ENCODE results near the gene UMAD1. TPM values are rescaled to one million over a fixed set of nuclear protein-coding genes. Genes with fewer than 3 reads are reported as not detected.

Gene UMAD1
- total RNA-seq = 6.1 and 6.6 TPM in 2 replicates
- 3.6 and 5.6 TPM in 2 replicates for polyA plus RNA-seq
- polyA plus RNA-seq (2011; cell fraction: cytosol; rRNA removed) = 5.0 and 5.8 TPM in 2 replicates
- 4.4 and 7.7 TPM in 2 replicates for polyA plus RNA-seq (2011; cell fraction: nucleus; rRNA removed)
- polyA plus RNA-seq (2012) = 2.4 and 4.9 TPM in 2 replicates
- polyA minus RNA-seq = 7.7 and 9.7 TPM in 2 replicates
- polyA minus RNA-seq (2011; cell fraction: cytosol; rRNA and poly(A)+ RNA removed) = 8.9 TPM
- 10.3 and 11.1 TPM in 2 replicates for polyA minus RNA-seq (2011; cell fraction: nucleus; rRNA and poly(A)+ RNA removed)
- Bru-seq, nascent RNA = percentile 56 among the genes with signal in this experiment
- BruChase-seq, experiment 1, labeled RNA remaining after a 6-hour chase = percentile 86 among the genes with signal in this experiment
- BruChase-seq, experiment 2, labeled RNA remaining after a 2-hour chase = percentile 79 among the genes with signal in this experiment
- long read RNA-seq, partial matches to known transcripts = 0 of 21 reads
- long read RNA-seq, other reads (novel, unspliced or antisense) = 21 of 21 reads

- Histone ChIP-seq H3K4me1 (ENCODE audit: control insufficient read depth, extremely low read depth, insufficient read depth, low read length) (peaks cover 8% of the 10 kb centered on the region), H3K27me3 (ENCODE audit: control insufficient read depth in 2 of 2, insufficient read depth in 2 of 2, low read length in 2 of 2) (no peaks in the 10 kb centered on the region), H3K27ac (ENCODE audit: insufficient read depth, low read depth, low read length) (peak within 1 kb of the TSS; percentile 21), H3K4me2 (ENCODE audit: insufficient read depth, low read length) (peak within 1 kb of the TSS; percentile 91), H3K9ac (replicated peaks; ENCODE audit: extremely low read depth, insufficient read depth, low read length) (peak within 1 kb of the TSS; percentile 80), H2AFZ (ENCODE audit: low read depth, low read length) (peak within 1 kb of the TSS; percentile 94), H3K36me3 (ENCODE audit: control insufficient read depth in 2 of 2, extremely low read depth in 1 of 2, insufficient read depth in 2 of 2, low read length in 2 of 2) (no peaks in the 10 kb centered on the region), H3K79me2 (ENCODE audit: control insufficient read depth, insufficient read depth, low read length) (no peaks in the 10 kb centered on the region), H3K9me3 (replicated peaks; ENCODE audit: control insufficient read depth, insufficient read depth, low read length) (no peaks in the 10 kb centered on the region), H3K4me3 (replicated peaks in 1 of 3; ENCODE audit: insufficient read depth in 1 of 3, low read depth in 1 of 3, low read length in 3 of 3) (peak within 1 kb of the TSS; percentile 66 to 93 (median 79)), H4K20me1 (replicated peaks; ENCODE audit: control insufficient read depth, extremely low read depth, insufficient read depth, low read length) (no peaks in the 10 kb centered on the region), H3K9me1 (replicated peaks; ENCODE audit: control insufficient read depth, extremely low read depth, insufficient read depth, low read length) (no peaks in the 10 kb centered on the region)
- BruUV-seq (replicated peaks) = TSS peak; percentile 65
- intact Hi-C loops (cut with micrococcal nuclease) (loop anchor here (1.0 kb wide), 3 partner anchors 73 to 621 kb away; partner anchors contain the start of gene GLCCI1), dilution Hi-C loops (cut with MboI; ENCODE audit: extremely low pct_ligation_motif_present, low sequenced_read_pairs) (no loop called here)
- ChIA-PET POLR2A (interaction anchor here (0.6 kb wide), 1 partner anchor 377 kb away, joined by 4 read pairs; no protein-coding TSS in a partner anchor), CTCF (interaction anchor here (0.9 to 4.6 kb wide), 6 partner anchors 41 to 656 kb away, joined by 3 to 21 read pairs (median 6); no protein-coding TSS in a partner anchor)
- DNase-seq (ENCODE audit: low read depth, low spot score) (peak; percentile 98), FAIRE-seq (peak; percentile 99)
- TF ChIP-seq POLR2A (IDR thresholded peaks at IDR 0.05; ENCODE audit: low read depth, low read length) (peak; percentile 78), GATA2 (IDR thresholded peaks at IDR 0.05; ENCODE audit: insufficient read depth, insufficient read length, low read depth, low read length) (no peak), POLR2AphosphoS5 (IDR thresholded peaks at IDR 0.05; ENCODE audit: insufficient read depth, low read depth, low read length) (peak; percentile 75), JUN (IDR thresholded peaks at IDR 0.05; ENCODE audit: borderline replicate concordance, insufficient read depth, insufficient read length, low read depth) (no peak), CTCF (IDR thresholded peaks at IDR 0.05; ENCODE audit: extremely low read depth in 1 of 2, insufficient read depth in 1 of 2, low read depth in 1 of 2, low read length in 2 of 2) (no peak), MYC (IDR thresholded peaks at IDR 0.05; ENCODE audit: low read depth, low read length) (no peak)
These were observed at the start of gene UMAD1 for GRCh38 chr7:7640221-7641128. TSS of gene UMAD1 (plus strand) at chr7:7640752. CDS start at chr7:7673372, 32,620 bp downstream.
